ENCODE measurements around the gene COG2. TPM values are rescaled to one million over a fixed set of nuclear protein-coding genes. Genes with fewer than 3 reads are reported as not detected.

Gene COG2
- total RNA-seq, 1 donor from 2014 or later, result 23.1 TPM

DNA sequence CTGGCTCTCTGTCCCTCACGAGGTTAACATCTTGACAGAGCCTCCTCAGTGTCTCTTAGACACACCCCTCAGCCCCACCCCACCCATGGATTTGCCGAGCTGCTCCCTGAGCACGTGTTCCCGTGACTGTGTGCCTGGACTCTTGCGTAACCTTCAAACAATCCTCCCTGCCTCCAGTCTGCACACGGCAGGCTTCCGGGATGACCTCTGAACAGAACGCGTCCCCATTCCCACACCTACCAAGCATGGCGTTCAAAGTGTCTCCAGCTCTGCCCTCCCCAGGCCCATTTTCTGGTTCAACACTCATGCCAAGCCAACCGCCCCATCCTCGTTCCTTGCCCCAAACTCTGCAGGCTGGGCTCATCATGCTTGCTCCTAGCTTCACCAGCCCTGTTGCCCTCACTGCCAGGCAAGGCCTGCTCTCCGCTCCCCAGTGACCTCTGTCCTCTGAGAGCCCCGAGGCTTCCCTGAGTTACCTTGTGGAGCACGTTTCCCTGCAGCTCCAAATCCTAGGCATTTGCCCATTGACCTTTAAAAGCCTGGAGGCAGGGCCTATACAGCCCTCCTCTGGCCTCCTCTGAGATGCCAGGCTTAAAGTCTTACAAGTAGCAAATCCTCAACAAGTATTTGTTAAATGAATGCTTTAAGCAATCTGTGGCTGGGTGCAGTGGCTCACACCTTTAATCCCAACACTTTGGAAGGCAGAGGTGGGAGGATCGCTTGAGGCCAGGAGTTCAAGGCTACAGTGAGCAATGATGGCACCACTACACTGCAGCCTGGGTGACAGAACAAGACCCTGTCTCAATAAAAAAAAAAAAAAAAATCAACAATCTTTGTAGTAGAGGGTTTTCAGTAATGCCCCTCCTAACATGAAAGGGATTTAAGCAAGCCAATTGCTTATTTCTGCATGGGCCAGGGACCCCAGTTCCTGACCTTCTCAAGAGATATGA, 66.6 kb downstream of the COG2 start:
- Histone ChIP-seq H3K27me3 (ENCODE audit: low read depth) (no peaks in the 10 kb centered on the region), H3K4me1 (peaks cover 6% of the 10 kb centered on the region), H3K9me3 (no peaks in the 10 kb centered on the region), H3K4me3 (no peak overlapping the region), H3K36me3 (no peaks in the 10 kb centered on the region), H3K27ac (no peak overlapping the region)
- no peak for ATAC-seq
- TF ChIP-seq, protein P1, sequence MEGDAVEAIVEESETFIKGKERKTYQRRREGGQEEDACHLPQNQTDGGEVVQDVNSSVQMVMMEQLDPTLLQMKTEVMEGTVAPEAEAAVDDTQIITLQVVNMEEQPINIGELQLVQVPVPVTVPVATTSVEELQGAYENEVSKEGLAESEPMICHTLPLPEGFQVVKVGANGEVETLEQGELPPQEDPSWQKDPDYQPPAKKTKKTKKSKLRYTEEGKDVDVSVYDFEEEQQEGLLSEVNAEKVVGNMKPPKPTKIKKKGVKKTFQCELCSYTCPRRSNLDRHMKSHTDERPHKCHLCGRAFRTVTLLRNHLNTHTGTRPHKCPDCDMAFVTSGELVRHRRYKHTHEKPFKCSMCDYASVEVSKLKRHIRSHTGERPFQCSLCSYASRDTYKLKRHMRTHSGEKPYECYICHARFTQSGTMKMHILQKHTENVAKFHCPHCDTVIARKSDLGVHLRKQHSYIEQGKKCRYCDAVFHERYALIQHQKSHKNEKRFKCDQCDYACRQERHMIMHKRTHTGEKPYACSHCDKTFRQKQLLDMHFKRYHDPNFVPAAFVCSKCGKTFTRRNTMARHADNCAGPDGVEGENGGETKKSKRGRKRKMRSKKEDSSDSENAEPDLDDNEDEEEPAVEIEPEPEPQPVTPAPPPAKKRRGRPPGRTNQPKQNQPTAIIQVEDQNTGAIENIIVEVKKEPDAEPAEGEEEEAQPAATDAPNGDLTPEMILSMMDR (IDR thresholded peaks at IDR 0.05), result no peak
- DNase-seq, result no peak
- intact Hi-C loops (cut with DNase I), result no loop called here

DNA sequence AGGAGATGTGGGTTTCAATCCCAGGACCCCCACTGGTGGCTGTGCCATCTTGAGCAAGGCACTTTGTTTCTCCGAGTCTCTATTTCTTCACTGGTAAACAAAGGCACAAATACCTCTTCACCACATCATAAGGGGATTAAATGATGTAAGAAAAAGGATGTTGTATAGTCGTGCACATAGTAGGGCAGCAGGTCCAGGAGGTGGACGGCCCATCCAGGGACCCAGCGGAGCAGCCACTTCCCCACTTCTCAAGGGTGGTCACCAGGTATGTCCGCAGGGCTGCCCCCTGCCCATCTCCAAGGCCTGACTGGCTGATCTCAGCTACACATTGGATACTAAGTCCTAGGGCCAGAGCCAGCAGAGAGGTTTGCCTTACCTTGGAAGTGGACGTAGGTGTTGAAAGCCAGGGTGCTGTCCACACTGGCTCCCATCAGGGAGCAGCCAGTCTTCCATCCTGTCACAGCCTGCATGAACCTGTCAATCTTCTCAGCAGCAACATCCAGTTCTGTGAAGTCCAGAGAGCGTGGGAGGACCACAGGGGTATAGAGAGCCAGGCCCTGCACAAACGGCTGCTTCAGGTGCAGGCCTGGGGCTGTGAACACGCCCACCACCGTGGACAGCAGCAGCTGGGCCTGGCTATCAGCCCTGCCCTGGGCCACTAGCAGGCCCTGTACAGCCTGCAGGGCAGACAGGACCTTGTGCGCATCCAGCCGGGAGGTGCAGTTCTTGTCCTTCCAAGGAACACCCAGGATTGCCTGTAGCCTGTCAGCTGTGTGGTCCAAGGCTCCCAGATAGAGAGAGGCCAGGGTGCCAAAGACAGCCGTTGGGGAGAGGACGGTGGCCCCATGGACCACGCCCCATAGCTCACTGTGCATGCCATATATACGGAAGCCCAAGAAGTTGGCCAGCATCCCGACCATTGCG, 67.6 kb downstream of the COG2 start:
- no peak for DNase-seq
- Histone ChIP-seq H3K9me3 (no peaks in the 10 kb centered on the region), H3K4me3 (no peak overlapping the region), H3K27ac (no peak overlapping the region), H3K27me3 (ENCODE audit: low read depth) (no peaks in the 10 kb centered on the region), H3K36me3 (no peaks in the 10 kb centered on the region), H3K4me1 (peaks cover 15% of the 10 kb centered on the region)
- ATAC-seq, result no peak
- TF ChIP-seq, protein P1 (IDR thresholded peaks at IDR 0.05), result no peak
- intact Hi-C loops (cut with DNase I), result no loop called here

DNA sequence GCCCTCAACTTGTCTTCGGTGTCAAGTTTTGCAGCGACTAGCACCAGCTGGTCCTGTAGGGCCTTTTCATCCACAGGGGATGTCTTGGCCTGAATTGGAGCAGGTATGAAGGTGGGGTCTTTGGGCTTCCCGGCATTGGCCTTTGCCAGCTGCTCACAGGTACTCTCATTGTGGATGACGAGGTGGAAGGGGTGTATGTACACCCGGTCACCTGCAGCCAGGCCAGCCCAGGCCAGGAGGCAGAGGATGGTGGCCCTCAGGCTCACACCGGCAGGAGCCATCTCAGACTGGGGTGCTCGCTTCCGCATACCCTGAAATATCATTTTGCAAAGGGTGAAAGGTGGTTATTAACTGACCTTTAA, 68.2 kb downstream of the COG2 start:
- DNase-seq (no peak), ATAC-seq (no peak)
- TF ChIP-seq, protein P1 (IDR thresholded peaks at IDR 0.05), result no peak

DNA sequence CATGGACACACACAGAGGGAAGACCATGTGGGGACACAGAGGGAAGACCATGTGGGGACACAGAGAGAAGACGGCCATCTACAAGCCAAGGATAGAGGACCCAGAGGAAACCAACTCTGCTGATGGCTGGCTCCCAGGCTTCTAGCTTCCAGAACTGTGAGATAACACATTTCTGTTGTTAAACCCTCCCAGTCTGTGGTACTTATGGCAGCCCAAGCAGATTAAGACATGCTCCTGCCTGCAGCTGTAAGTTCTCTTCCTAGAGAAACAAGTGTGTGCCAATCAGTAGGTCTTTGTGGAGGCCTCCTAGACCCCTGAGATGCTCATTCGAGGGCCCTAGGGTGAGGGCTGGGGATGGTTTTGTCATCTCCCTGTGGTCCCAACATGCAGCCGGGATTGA, 69.0 kb downstream of the COG2 start:
- intact Hi-C loops (cut with DNase I), result no loop called here
- Histone ChIP-seq H3K4me1 (peaks cover 15% of the 10 kb centered on the region), H3K9me3 (no peaks in the 10 kb centered on the region), H3K27me3 (ENCODE audit: low read depth) (no peaks in the 10 kb centered on the region), H3K36me3 (no peaks in the 10 kb centered on the region), H3K27ac (no peak overlapping the region), H3K4me3 (no peak overlapping the region)
- ATAC-seq (no peak), DNase-seq (no peak)
- TF ChIP-seq, protein P1 (IDR thresholded peaks at IDR 0.05), result no peak

More for the DNA sequence above, 68.2 kb downstream of the COG2 start:
- intact Hi-C loops (cut with DNase I), result no loop called here
- Histone ChIP-seq H3K4me1 (peaks cover 15% of the 10 kb centered on the region), H3K9me3 (no peaks in the 10 kb centered on the region), H3K27ac (no peak overlapping the region), H3K36me3 (no peaks in the 10 kb centered on the region), H3K4me3 (no peak overlapping the region), H3K27me3 (ENCODE audit: low read depth) (no peaks in the 10 kb centered on the region)

DNA sequence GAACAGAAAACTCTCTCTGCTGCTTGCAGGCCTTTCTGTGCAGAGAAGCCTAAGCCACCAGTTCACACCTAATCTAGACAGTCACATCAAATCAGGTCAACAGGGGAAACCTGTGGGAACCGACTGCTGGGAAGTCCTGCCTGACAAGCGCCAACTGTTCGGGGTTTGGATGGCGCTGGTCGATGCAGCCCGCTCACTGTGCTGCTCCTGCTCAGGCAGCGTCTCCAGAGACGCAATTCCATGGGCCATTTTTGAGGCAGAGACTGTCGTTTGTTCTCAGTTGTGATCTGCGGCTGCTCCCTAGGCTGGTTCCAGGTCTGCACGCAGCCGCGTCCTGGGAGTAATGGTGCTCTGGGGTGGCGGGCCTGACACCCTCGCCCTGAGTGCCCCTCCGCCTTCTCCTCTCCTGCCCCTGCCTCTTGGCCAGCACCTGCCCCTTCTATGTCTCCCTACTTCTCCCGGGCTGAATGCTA, 70.2 kb downstream of the COG2 start:
- H3K36me3 ChIP-seq, result no peaks in the 10 kb centered on the region
- intact Hi-C loops (cut with DNase I), result no loop called here
- H3K27me3 ChIP-seq (ENCODE audit: low read depth), result no peaks in the 10 kb centered on the region
- TF ChIP-seq, protein P1 (IDR thresholded peaks at IDR 0.05), result no peak
- H3K4me1 ChIP-seq, result peaks cover 15% of the 10 kb centered on the region
- no peak overlapping the region for H3K4me3 ChIP-seq
- H3K9me3 ChIP-seq, result no peaks in the 10 kb centered on the region
- DNase-seq (no peak), ATAC-seq (no peak)
- H3K27ac ChIP-seq, result no peak overlapping the region

All from lower lobe of right lung (tissue), 2 donors.